ENCODE data around the gene RAB39B. TPM values are rescaled to one million over a fixed set of nuclear protein-coding genes. Genes with fewer than 3 reads are reported as not detected.
A peak's percentile ranks its signal among the peaks of the same experiment; 100 is the strongest.

The RAB39B gene
- total and polyA plus RNA-seq, 10 of the 15 experiments (the other 5 are each of a cell fraction or from before 2014, with no cell fraction given) = 1.6 to 8.6 (median 6.7) TPM

DNA sequence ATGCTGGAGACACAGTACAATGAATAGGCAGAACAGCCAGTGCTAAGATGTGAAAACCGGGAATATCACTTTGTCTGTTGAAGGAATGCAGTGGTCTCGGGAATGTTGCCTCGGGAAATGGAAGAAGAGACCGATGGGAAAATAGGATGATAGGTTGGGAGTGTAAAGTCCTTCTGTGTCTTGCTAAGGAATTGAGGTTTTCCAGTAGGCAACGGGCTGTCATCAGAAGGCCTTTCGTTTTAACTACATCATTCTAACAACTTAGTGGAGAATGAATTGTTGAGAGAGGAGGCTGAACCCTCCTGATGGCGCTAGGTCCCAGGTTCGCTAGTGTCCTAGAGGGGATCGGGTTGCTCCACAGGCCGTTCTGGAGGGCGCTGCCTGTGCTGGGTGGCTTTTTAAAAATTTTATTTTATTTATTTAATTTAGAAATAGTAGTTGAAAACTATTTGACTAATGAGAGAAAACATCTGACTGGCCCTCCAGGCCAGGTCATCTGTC, 47.3 kb downstream of the RAB39B start:
- POLR2A ChIA-PET = interaction anchor here (0.6 to 2.1 kb wide), 5 partner anchors 9 to 395 kb away, joined by 3 to 11 read pairs (median 3); no protein-coding TSS in a partner anchor
- FAIRE-seq (no peak), DNase-seq (ENCODE audit: low read depth, low spot score) (peak; percentile 3), ATAC-seq (peak; percentile 27)
- Histone ChIP-seq H3K79me2 (ENCODE audit: control insufficient read depth, insufficient read depth, low read length) (peaks cover 28% of the 10 kb centered on the region), H3K4me1 (ENCODE audit: control insufficient read depth, insufficient read depth, low read length) (no peaks in the 10 kb centered on the region), H2AFZ (ENCODE audit: control insufficient read depth, low read depth, low read length) (no peak overlapping the region), H3K4me2 (ENCODE audit: control insufficient read depth, insufficient read depth) (peak overlapping the region; percentile 84; the same call in 1 of the 2 replicates), H3K27me3 (replicated peaks in 1 of 2; ENCODE audit: control insufficient read depth in 2 of 2, insufficient read depth in 2 of 2, low read length in 1 of 2) (no peaks in the 10 kb centered on the region), H3K9ac (ENCODE audit: control insufficient read depth, insufficient read depth, low read length) (peak overlapping the region; percentile 81), H4K20me1 (ENCODE audit: control insufficient read depth, insufficient read depth) (no peaks in the 10 kb centered on the region), H3K36me3 (ENCODE audit: control insufficient read depth in 2 of 2, insufficient read depth in 2 of 2, low read length in 1 of 2) (no peaks in the 10 kb centered on the region), H3K4me3 (peak overlapping the region; percentile 67), H3K27ac (ENCODE audit: control insufficient read depth, insufficient read depth) (peak overlapping the region; percentile 79), H3K9me3 (replicated peaks; ENCODE audit: control insufficient read depth, insufficient read depth, low read length) (no peaks in the 10 kb centered on the region; the same call in 1 of the 3 replicates)
- RAD21 ChIA-PET (ENCODE audit: unreplicated experiment) = interaction anchor here (1.1 to 2.8 kb wide), 6 partner anchors 14 to 147 kb away, joined by 3 to 16 read pairs (median 6); partner anchors contain the start of gene RAB39B
- SMC1A ChIA-PET (ENCODE audit: uncharacterized antibody, unreplicated experiment) = interaction anchor here (0.6 to 2.0 kb wide), 5 partner anchors 10 to 76 kb away, joined by 3 to 10 read pairs (median 5); no protein-coding TSS in a partner anchor
- WGBS (ENCODE audit: insufficient coverage, insufficient replicate concordance, low lambda C conversion rate, missing lambda C conversion rate) = 22% methylated on average over 11 of the region's 11 CpGs
- CTCF ChIA-PET = interaction anchor here (0.7 to 1.7 kb wide), 5 partner anchors 9 to 426 kb away, joined by 3 to 6 read pairs (median 3); no protein-coding TSS in a partner anchor
- in situ Hi-C loops (cut with MboI) = loop anchor here (5.0 kb wide), 1 partner anchor 50 kb away; no protein-coding TSS in a partner anchor
- intact Hi-C loops (cut with micrococcal nuclease; ENCODE audit: unreplicated experiment) = loop anchor here (1.0 to 10.0 kb wide), 3 partner anchors 47 to 232 kb away; partner anchors contain the start of genes BRCC3, CMC4, MTCP1 and RAB39B
- BruUV-seq (replicated peaks) = no TSS peak
- TF ChIP-seq IKZF1 (conservative IDR thresholded peaks at IDR 0.05) = peak; percentile 4; the same call in 1 of the 2 replicates
- TF ChIP-seq CREB1 (IDR thresholded peaks at IDR 0.05; ENCODE audit: low read depth) = no peak
- TF ChIP-seq EED (IDR thresholded peaks at IDR 0.05; ENCODE audit: low read depth) = 0 out of 2 replicates have a peak, but pooled peaks have one; percentile 21
- TF ChIP-seq, protein P1, sequence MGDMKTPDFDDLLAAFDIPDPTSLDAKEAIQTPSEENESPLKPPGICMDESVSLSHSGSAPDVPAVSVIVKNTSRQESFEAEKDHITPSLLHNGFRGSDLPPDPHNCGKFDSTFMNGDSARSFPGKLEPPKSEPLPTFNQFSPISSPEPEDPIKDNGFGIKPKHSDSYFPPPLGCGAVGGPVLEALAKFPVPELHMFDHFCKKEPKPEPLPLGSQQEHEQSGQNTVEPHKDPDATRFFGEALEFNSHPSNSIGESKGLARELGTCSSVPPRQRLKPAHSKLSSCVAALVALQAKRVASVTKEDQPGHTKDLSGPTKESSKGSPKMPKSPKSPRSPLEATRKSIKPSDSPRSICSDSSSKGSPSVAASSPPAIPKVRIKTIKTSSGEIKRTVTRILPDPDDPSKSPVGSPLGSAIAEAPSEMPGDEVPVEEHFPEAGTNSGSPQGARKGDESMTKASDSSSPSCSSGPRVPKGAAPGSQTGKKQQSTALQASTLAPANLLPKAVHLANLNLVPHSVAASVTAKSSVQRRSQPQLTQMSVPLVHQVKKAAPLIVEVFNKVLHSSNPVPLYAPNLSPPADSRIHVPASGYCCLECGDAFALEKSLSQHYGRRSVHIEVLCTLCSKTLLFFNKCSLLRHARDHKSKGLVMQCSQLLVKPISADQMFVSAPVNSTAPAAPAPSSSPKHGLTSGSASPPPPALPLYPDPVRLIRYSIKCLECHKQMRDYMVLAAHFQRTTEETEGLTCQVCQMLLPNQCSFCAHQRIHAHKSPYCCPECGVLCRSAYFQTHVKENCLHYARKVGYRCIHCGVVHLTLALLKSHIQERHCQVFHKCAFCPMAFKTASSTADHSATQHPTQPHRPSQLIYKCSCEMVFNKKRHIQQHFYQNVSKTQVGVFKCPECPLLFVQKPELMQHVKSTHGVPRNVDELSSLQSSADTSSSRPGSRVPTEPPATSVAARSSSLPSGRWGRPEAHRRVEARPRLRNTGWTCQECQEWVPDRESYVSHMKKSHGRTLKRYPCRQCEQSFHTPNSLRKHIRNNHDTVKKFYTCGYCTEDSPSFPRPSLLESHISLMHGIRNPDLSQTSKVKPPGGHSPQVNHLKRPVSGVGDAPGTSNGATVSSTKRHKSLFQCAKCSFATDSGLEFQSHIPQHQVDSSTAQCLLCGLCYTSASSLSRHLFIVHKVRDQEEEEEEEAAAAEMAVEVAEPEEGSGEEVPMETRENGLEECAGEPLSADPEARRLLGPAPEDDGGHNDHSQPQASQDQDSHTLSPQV (IDR thresholded peaks at IDR 0.05) = no peak
- TF ChIP-seq WRNIP1 (IDR thresholded peaks at IDR 0.05; ENCODE audit: borderline replicate concordance, low read depth, low read length) = 0 out of 2 replicates have a peak, but pooled peaks have one; percentile 48

All from GM12878 (cell line).